PC-9 (cell line): ENCODE measurements around the gene ADCY3. TPM values are rescaled to one million over a fixed set of nuclear protein-coding genes. Genes with fewer than 3 reads are reported as not detected.

Source experiments
- BruUV-seq: library from RNA; stranded (reverse); fragments of 400-500 nt; replicated peaks from 2 replicates; lab custom pipeline; 2021; lab: Mats Ljungman, UMichigan
- CTCF ChIA-PET: fragments of 300-600 bp; sonication (Branson Sonifier 250); formaldehyde crosslinking; loops from one replicate; lab custom pipeline; 2022; ENCODE audit warnings: antibody characterized with exemption; lab: Charles Lee
- POLR2A ChIA-PET: fragments of 300-600 bp; sonication (Branson Sonifier 250); formaldehyde crosslinking; loops from one replicate; lab custom pipeline; 2022; ENCODE audit warnings: antibody characterized with exemption; ENCODE audit not compliant: unreplicated experiment; lab: Charles Lee
- DNase-seq, 2 experiments: peaks; one replicate each; pipeline versions ENCODE4 v3.0.0 to v3.0.0-alpha.2; 2015 to 2022; ENCODE audit warnings: mixed read lengths in 1 of 2
- H2AFZ ChIP-seq: fragments of 200-600 bp; sonication (generic); 2 replicates; pipeline ENCODE4 v1.8.1; 2017; ENCODE audit warnings: antibody characterized with exemption
- H3F3A ChIP-seq: fragments of 200-600 bp; sonication (generic); 2 replicates; pipeline ENCODE4 v1.8.1; 2017; ENCODE audit warnings: antibody characterized with exemption, mild to moderate bottlenecking, low read depth; ENCODE audit not compliant: insufficient read depth
- H3K27ac ChIP-seq: fragments of 200-600 bp; sonication (generic); 2 replicates; pipeline ENCODE4 v1.6.1; 2016; ENCODE audit warnings: mixed run types
- H3K27me3 ChIP-seq: fragments of 200-600 bp; sonication (generic); 2 replicates; pipeline ENCODE4 v1.6.1; 2016; ENCODE audit warnings: low read depth, mixed run types; ENCODE audit not compliant: insufficient read depth
- H3K36me3 ChIP-seq: fragments of 200-600 bp; sonication (generic); 2 replicates; pipeline ENCODE4 v1.6.1; 2016; ENCODE audit warnings: low read depth, mixed run types
- H3K4me1 ChIP-seq: fragments of 200-600 bp; sonication (generic); replicated peaks from 2 replicates; pipeline ENCODE4 v1.6.1; 2016; ENCODE audit warnings: mixed run types; ENCODE audit not compliant: insufficient read depth
- H3K4me2 ChIP-seq: fragments of 200-600 bp; sonication (generic); 2 replicates; pipeline ENCODE4 v1.6.1; 2017; ENCODE audit warnings: mixed run types
- H3K4me3 ChIP-seq: fragments of 200-600 bp; sonication (generic); 2 replicates; pipeline ENCODE4 v1.6.1; 2016; ENCODE audit warnings: mixed run types
- H3K79me2 ChIP-seq: fragments of 200-600 bp; sonication (generic); 2 replicates; pipeline ENCODE4 v1.6.1; 2017; ENCODE audit warnings: low read depth, mixed run types
- H3K9me2 ChIP-seq: fragments of 200-600 bp; sonication (generic); 2 replicates; pipeline ENCODE4 v1.8.1; 2017; ENCODE audit warnings: mild to moderate bottlenecking; ENCODE audit not compliant: insufficient read depth
- H3K9me3 ChIP-seq: fragments of 200-600 bp; sonication (generic); 2 replicates; pipeline ENCODE4 v1.8.1; 2016; ENCODE audit warnings: low read depth; ENCODE audit not compliant: insufficient read depth
- H4K20me1 ChIP-seq: fragments of 200-600 bp; sonication (generic); 2 replicates; pipeline ENCODE4 v1.8.1; 2017; ENCODE audit not compliant: insufficient read depth
- EZH2 ChIP-seq: fragments of 200-600 bp; sonication (generic); IDR thresholded peaks from 2 replicates; pipeline ENCODE4 v1.8.0; 2017; ENCODE audit warnings: antibody characterized with exemption, low read depth
- intact Hi-C: fragments of 100-400 bp; cut with micrococcal nuclease; formaldehyde crosslinking; loops from one replicate; pipeline ENCODE4 v1.10.0; 2022; ENCODE audit not compliant: unreplicated experiment
- total RNA-seq: library from RNA; stranded (reverse); gene quantifications from 2 replicates; pipeline ENCODE4 v1.2.3, GENCODE V29; 2021
- TF ChIP-seq, protein P1 (sequence below): fragments of 200-600 bp; sonication (generic); conservative IDR thresholded peaks from 2 replicates; pipeline ENCODE4 v1.6.1; 2017; ENCODE audit warnings: mixed run types, antibody characterized with exemption, mild to moderate bottlenecking, moderate library complexity

ADCY3 gene
- total RNA-seq, 1 experiment from 2014 or later, result 46.3 TPM

DNA sequence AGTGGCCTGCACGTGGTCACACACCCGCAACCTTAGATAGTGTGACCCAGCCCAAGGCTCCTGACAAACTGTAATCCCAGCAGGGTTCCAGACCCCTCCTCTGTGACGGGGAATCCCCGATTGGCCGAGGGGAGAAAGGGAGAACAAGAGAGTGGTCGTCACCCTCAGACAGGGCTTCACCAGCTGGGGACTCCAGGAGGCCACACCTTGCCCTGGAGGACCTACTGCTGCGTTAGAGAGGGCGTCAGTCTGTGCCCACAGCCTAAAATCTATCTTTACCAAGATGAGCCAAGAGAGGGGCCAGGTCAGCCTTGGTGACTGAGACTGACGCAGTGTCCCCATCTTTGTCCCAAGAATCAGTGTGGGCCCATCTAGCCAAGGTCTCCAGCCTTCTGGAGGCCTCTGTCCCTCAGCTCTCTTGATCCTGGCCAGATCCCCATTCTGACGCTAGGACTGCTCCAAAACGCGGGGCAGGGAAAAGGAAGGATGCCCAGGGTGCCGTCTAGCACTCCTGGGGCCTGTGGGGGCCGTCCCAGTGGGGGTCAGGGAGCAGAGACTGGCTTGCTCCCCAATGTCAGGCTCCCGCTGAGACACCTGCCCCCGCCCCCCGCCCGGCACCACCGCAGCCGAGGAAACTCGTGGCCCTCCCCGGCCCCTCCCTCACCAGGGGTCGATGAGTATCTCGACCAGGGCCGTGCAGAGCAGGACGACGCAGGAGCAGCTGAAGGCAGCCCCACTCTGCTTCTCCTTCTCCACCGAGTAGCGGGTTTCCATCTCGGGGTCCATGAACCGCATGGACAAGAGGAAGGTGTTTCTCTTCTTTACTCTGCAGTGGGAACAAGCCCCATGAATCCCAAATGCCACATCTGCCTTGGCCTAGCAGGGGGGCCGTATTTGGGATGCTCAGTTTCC is 86.0 kb downstream of the ADCY3 start:
- no peak overlapping the region for H2AFZ ChIP-seq
- no peak overlapping the region for H3K27ac ChIP-seq
- H4K20me1 ChIP-seq, result no peaks in the 10 kb centered on the region
- no TSS peak for BruUV-seq
- H3K4me1 ChIP-seq, result no peaks in the 10 kb centered on the region
- TF ChIP-seq, protein P1, sequence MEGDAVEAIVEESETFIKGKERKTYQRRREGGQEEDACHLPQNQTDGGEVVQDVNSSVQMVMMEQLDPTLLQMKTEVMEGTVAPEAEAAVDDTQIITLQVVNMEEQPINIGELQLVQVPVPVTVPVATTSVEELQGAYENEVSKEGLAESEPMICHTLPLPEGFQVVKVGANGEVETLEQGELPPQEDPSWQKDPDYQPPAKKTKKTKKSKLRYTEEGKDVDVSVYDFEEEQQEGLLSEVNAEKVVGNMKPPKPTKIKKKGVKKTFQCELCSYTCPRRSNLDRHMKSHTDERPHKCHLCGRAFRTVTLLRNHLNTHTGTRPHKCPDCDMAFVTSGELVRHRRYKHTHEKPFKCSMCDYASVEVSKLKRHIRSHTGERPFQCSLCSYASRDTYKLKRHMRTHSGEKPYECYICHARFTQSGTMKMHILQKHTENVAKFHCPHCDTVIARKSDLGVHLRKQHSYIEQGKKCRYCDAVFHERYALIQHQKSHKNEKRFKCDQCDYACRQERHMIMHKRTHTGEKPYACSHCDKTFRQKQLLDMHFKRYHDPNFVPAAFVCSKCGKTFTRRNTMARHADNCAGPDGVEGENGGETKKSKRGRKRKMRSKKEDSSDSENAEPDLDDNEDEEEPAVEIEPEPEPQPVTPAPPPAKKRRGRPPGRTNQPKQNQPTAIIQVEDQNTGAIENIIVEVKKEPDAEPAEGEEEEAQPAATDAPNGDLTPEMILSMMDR, result no peak
- no peak for TF ChIP-seq EZH2
- no peaks in the 10 kb centered on the region for H3F3A ChIP-seq
- H3K79me2 ChIP-seq, result no peaks in the 10 kb centered on the region
- no peaks in the 10 kb centered on the region for H3K27me3 ChIP-seq
- H3K9me2 ChIP-seq, result no peaks in the 10 kb centered on the region
- DNase-seq, result no peak
- H3K9me3 ChIP-seq, result no peaks in the 10 kb centered on the region
- H3K4me3 ChIP-seq, result no peak overlapping the region
- ChIA-PET POLR2A (no interaction called here), CTCF (no interaction called here)
- intact Hi-C loops, result loop anchor here (5.0 kb wide), 1 partner anchor 363 kb away; no protein-coding TSS in a partner anchor
- H3K4me2 ChIP-seq, result no peak overlapping the region
- no peaks in the 10 kb centered on the region for H3K36me3 ChIP-seq

DNA sequence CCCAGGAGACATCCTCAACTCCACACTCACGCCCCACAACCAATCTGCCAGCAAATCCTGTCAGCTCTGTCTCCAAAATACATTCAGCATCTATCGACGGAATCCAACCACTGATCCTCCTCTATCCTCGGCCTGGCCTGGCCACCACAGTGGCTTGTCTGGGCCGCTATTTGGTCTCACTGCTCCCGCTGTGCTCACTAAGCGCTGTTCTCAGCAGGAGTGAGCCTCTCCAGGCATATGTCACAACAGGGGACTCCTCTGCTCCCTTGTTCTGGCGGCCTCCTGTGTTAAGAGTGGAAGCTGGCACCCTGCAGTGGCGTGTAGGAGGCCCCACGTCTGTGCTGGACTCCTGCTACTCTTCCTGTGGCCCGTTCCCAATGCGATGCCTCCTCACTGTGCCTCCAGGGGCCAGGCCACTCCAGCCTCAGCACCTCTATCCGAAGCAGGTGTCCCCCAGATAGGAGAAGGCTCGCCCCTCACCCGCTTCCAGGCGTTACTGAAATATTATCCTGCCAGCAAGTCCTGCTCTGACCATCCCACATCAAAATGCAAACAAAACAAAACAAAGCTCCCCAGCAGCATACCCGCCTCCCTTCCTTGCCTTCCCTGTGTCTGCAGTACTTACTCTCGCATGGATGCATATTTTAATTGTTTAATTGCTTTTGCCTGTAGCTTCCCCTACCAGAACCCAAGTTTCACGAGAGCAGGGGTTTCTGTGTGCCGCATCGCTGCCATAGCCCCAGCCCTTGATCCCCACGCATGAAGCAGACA is 86.9 kb downstream of the ADCY3 start:
- H3K4me1 ChIP-seq, result no peaks in the 10 kb centered on the region
- TF ChIP-seq, protein P1, result no peak
- no peak for TF ChIP-seq EZH2
- H2AFZ ChIP-seq, result no peak overlapping the region
- no peaks in the 10 kb centered on the region for H3K9me3 ChIP-seq
- H3K36me3 ChIP-seq, result no peaks in the 10 kb centered on the region
- no peak overlapping the region for H3K4me2 ChIP-seq
- H3K27ac ChIP-seq, result no peak overlapping the region
- ChIA-PET CTCF (no interaction called here), POLR2A (no interaction called here)
- no peaks in the 10 kb centered on the region; the same call in 1 of the 2 replicates for H3F3A ChIP-seq
- H4K20me1 ChIP-seq, result no peaks in the 10 kb centered on the region
- no peak overlapping the region for H3K4me3 ChIP-seq
- H3K79me2 ChIP-seq, result no peaks in the 10 kb centered on the region
- no peak for DNase-seq
- H3K9me2 ChIP-seq, result no peaks in the 10 kb centered on the region
- no TSS peak for BruUV-seq
- intact Hi-C loops, result loop anchor here (5.0 kb wide), 1 partner anchor 364 kb away; no protein-coding TSS in a partner anchor
- no peaks in the 10 kb centered on the region for H3K27me3 ChIP-seq

DNA sequence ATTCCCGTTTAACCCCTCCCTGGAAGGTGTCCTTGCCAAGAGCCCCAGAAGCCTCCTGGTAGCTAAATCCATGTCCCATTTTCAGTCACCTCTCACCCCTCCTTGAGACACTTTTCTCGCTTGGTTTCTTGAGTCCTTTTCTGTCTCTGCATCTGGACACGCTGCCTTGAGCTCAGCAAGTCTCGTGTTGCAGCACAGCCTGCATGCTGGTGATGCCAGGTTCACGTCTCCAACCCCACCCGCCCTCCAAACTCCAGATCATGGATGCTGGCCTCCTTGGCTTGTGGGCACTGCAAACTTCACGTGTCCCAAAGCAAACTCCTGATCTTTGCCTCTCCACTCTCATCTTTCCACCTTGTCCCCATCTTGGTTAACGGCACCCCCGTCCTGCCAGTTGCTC is 87.5 kb downstream of the ADCY3 start:
- Histone ChIP-seq H4K20me1 (no peaks in the 10 kb centered on the region), H3K36me3 (no peaks in the 10 kb centered on the region), H3F3A (peaks cover under 1% of the 10 kb centered on the region; the same call in 1 of the 2 replicates), H3K4me2 (no peak overlapping the region), H2AFZ (no peak overlapping the region), H3K9me3 (no peaks in the 10 kb centered on the region), H3K27ac (no peak overlapping the region), H3K79me2 (no peaks in the 10 kb centered on the region), H3K9me2 (no peaks in the 10 kb centered on the region), H3K4me3 (no peak overlapping the region), H3K27me3 (no peaks in the 10 kb centered on the region), H3K4me1 (no peaks in the 10 kb centered on the region)
- intact Hi-C loops, result loop anchor here (5.0 kb wide), 1 partner anchor 365 kb away; no protein-coding TSS in a partner anchor
- ChIA-PET CTCF (no interaction called here), POLR2A (interaction anchor here (0.7 kb wide), 1 partner anchor 369 kb away, joined by 8 read pairs; no protein-coding TSS in a partner anchor)
- TF ChIP-seq, protein P1, result no peak
- TF ChIP-seq EZH2, result no peak
- no TSS peak for BruUV-seq
- no peak for DNase-seq
